ENCODE data around the gene ARHGAP35.
A peak's percentile ranks its signal among the peaks of the same experiment; 100 is the strongest.

Gene ARHGAP35

GRCh38 chr19:46904114-46905060 is 43.6 kb downstream of the ARHGAP35 start:
- peak in 1 of 2 donors; percentile 18 for DNase-seq

- DNase-seq = no peak
These were observed 45.4 kb downstream of the ARHGAP35 start for GRCh38 chr19:46906221-46906620.

GRCh38 chr19:46907880-46908279 is 47.1 kb downstream of the ARHGAP35 start:
- peak in 1 of 2 donors; percentile 54 for DNase-seq

- no peak for DNase-seq
These were observed 48.6 kb downstream of the ARHGAP35 start for GRCh38 chr19:46909356-46909755.

Data from hippocampal formation (tissue), 2 donors.